K562 (cell line): Measurements from ENCODE around the gene PTPRF. TPM values are rescaled to one million over a fixed set of nuclear protein-coding genes. Genes with fewer than 3 reads are reported as not detected.

Source experiments
- ATAC-seq: fragments of 200-7000 bp; cut with Tn5 transposase; 3 replicates; pipeline ENCODE4 v1.9.1; 2020; ENCODE audit warnings: moderate library complexity
- BruUV-seq: library from RNA; stranded (reverse); fragments of 400-500 nt; replicated peaks from 2 replicates; lab custom pipeline; 2021; lab: Mats Ljungman, UMichigan
- CTCF ChIA-PET: fragments of 300-600 bp; formaldehyde crosslinking; extraction: SDS; loops from one replicate; lab custom pipeline; 2021; ENCODE audit warnings: low intra/inter-chr PET ratio; lab: Yijun Ruan, JAX
- POLR2A ChIA-PET: fragments of 300-600, 350-650 bp; sonication (Branson Sonifier 250); formaldehyde crosslinking; extraction: SDS; loops from one replicate; lab custom pipeline; 2021; ENCODE audit warnings: antibody characterized with exemption, inconsistent platforms; lab: Yijun Ruan, JAX
- DNase-seq, 4 experiments: peaks; one replicate each; pipeline versions ENCODE4 v3.0.0 to v3.0.0-alpha.2; 2011 to 2018; ENCODE audit warnings: low spot score in 3 of 4, mixed read lengths in 3 of 4; ENCODE audit errors: extremely low read depth in 1 of 4
- FAIRE-seq: peaks from 2 replicates; lab custom pipeline; 2011; peaks lifted over from hg19 to GRCh38; lab: Jason Lieb, UNC
- H2AFZ ChIP-seq: 2 replicates; pipeline ENCODE4 v1.6.0; 2011; ENCODE audit warnings: low read depth, low read length, control low read depth, inconsistent platforms
- H3K27ac ChIP-seq: fragments of 200-600 bp; 3 replicates; pipeline ENCODE4 v1.8.0; 2011; ENCODE audit warnings: low read depth, mild to moderate bottlenecking, control low read depth, inconsistent platforms, low read length, moderate library complexity, mixed read lengths; ENCODE audit errors: extremely low read depth
- H3K27me3 ChIP-seq, 2 experiments: fragments of 300-600 bp in 1 of 2; 2 replicates in 1 of 2; 3 replicates in 1 of 2; pipeline versions ENCODE4 v1.6.0 to v1.8.0; 2011; ENCODE audit warnings: inconsistent platforms in 2 of 2, low read length in 2 of 2, mild to moderate bottlenecking in 1 of 2, mixed read lengths in 1 of 2, moderate library complexity in 1 of 2; ENCODE audit not compliant: control insufficient read depth in 2 of 2, insufficient read depth in 2 of 2
- H3K36me3 ChIP-seq: fragments of 300-600 bp; 3 replicates; pipeline ENCODE4 v1.8.0; 2011; ENCODE audit warnings: mild to moderate bottlenecking, low read length, inconsistent platforms; ENCODE audit not compliant: control insufficient read depth, insufficient read depth
- H3K4me1 ChIP-seq, 2 experiments: fragments of 200-600 bp in 1 of 2; replicated peaks in 1 of 2; 2 replicates in 1 of 2; 3 replicates in 1 of 2; pipeline versions ENCODE4 v1.5.1 to v1.8.0; 2011; ENCODE audit warnings: inconsistent platforms in 2 of 2, low read length in 2 of 2, mild to moderate bottlenecking in 1 of 2, mixed read lengths in 1 of 2, moderate library complexity in 1 of 2; ENCODE audit not compliant: control insufficient read depth in 2 of 2, insufficient read depth in 2 of 2
- H3K4me2 ChIP-seq: 2 replicates; pipeline ENCODE4 v1.6.1; 2011; ENCODE audit warnings: low read length, control low read depth, inconsistent platforms, mixed read lengths; ENCODE audit not compliant: insufficient read depth
- H3K4me3 ChIP-seq: fragments of 200-600 bp; sonication (generic), shearing (Covaris generic); 2 replicates; pipeline ENCODE4 v1.5.1; 2016; ENCODE audit warnings: control low read depth, inconsistent platforms
- H3K79me2 ChIP-seq: fragments of 200-600 bp; 3 replicates; pipeline ENCODE4 v1.8.0; 2011; ENCODE audit warnings: low read length, inconsistent platforms; ENCODE audit not compliant: control insufficient read depth, insufficient read depth
- H3K9ac ChIP-seq, 2 experiments: 2 replicates each; pipeline versions ENCODE4 v1.6.0 to v1.6.1; 2011; ENCODE audit warnings: low read depth in 2 of 2, low read length in 2 of 2, control low read depth in 1 of 2, inconsistent platforms in 1 of 2, mild to moderate bottlenecking in 1 of 2, mixed read lengths in 1 of 2; ENCODE audit not compliant: insufficient read depth in 1 of 2
- H3K9me1 ChIP-seq: one replicate; pipeline ENCODE4 v1.6.0; 2011; ENCODE audit warnings: inconsistent platforms, mild to moderate bottlenecking, low read length, moderate library complexity; ENCODE audit not compliant: control insufficient read depth, insufficient read depth
- H3K9me3 ChIP-seq: replicated peaks from 2 replicates; pipeline ENCODE4 v1.5.1; 2011; ENCODE audit warnings: low read depth, low read length, inconsistent platforms; ENCODE audit not compliant: control insufficient read depth, insufficient read depth
- H4K20me1 ChIP-seq: replicated peaks from 2 replicates; pipeline ENCODE4 v1.6.1; 2011; ENCODE audit warnings: low read length, inconsistent platforms, mixed read lengths; ENCODE audit not compliant: control insufficient read depth, insufficient read depth
- BCOR ChIP-seq: fragments of 450-650 bp; IDR thresholded peaks from 2 replicates; pipeline ENCODE4 v1.6.1; 2016
- BHLHE40 ChIP-seq: IDR thresholded peaks from 2 replicates; pipeline ENCODE4 v1.6.1; 2011; ENCODE audit warnings: low read length, improper control_type of control experiment
- CGGBP1 ChIP-seq: fragments of 250-450 bp; sonication (Bioruptor Pico); IDR thresholded peaks from 2 replicates; pipeline ENCODE4 v1.9.0; 2021; ENCODE audit warnings: mild to moderate bottlenecking
- CTCF ChIP-seq, 3 experiments: IDR thresholded peaks in 2 of 3; conservative IDR thresholded peaks in 1 of 3; 2 replicates each; pipeline ENCODE4 v1.5.1; 2011 to 2012; ENCODE audit warnings: low read length in 3 of 3, mild to moderate bottlenecking in 3 of 3, control low read depth in 2 of 3, improper control_type of control experiment in 1 of 3, inconsistent platforms in 1 of 3, low read depth in 1 of 3, mixed read lengths in 1 of 3, moderate library complexity in 1 of 3; ENCODE audit not compliant: insufficient read depth in 2 of 3
- GTF2A2 ChIP-seq: IDR thresholded peaks from 2 replicates; pipeline ENCODE4 v1.6.1; 2016; ENCODE audit warnings: mild to moderate bottlenecking, missing genetic modification characterization, missing compliant biosample characterization
- JUND ChIP-seq, 2 experiments: IDR thresholded peaks; 2 replicates in 1 of 2; 3 replicates in 1 of 2; pipeline ENCODE4 v1.6.1; 2011; ENCODE audit warnings: borderline replicate concordance in 2 of 2, low read depth in 2 of 2, low read length in 2 of 2, improper control_type of control experiment in 1 of 2, missing biosample characterization in 1 of 2, missing genetic modification characterization in 1 of 2, missing genetic modification reagents in 1 of 2
- KLF16 ChIP-seq: IDR thresholded peaks from 2 replicates; pipeline ENCODE4 v1.6.1; 2016; ENCODE audit warnings: antibody characterized with exemption
- LARP7 ChIP-seq: fragments of 450-650 bp; IDR thresholded peaks from 2 replicates; pipeline ENCODE4 v1.6.1; 2016
- MAFF ChIP-seq: IDR thresholded peaks from 2 replicates; pipeline ENCODE4 v1.6.1; 2012; ENCODE audit warnings: low read length, improper control_type of control experiment
- MCM2 ChIP-seq: fragments of 450-650 bp; IDR thresholded peaks from 2 replicates; pipeline ENCODE4 v1.6.1; 2017; ENCODE audit warnings: low read depth, mild to moderate bottlenecking
- PHTF2 ChIP-seq: fragments of 250-450 bp; sonication (Bioruptor Pico); IDR thresholded peaks from 2 replicates; pipeline ENCODE4 v1.5.0; 2021; ENCODE audit warnings: mild to moderate bottlenecking
- RAD21 ChIP-seq, 2 experiments: fragments of 250-450 bp in 1 of 2; fragments of 450-650 bp in 1 of 2; sonication (Bioruptor Pico) in 1 of 2; formaldehyde crosslinking in 1 of 2; IDR thresholded peaks in 1 of 2; conservative IDR thresholded peaks in 1 of 2; 2 replicates each; pipeline versions ENCODE4 v1.4.0 to v1.8.0; 2020 to 2022; ENCODE audit warnings: mild to moderate bottlenecking in 2 of 2, moderate library complexity in 1 of 2
- RBM39 ChIP-seq: fragments of 200-400 bp; formaldehyde crosslinking; optimal IDR thresholded peaks from 2 replicates; pipeline ENCODE3; 2018; ENCODE audit warnings: low read depth, low read length
- RCOR1 ChIP-seq, 2 experiments: IDR thresholded peaks; 2 replicates each; pipeline ENCODE4 v1.6.1; 2012; ENCODE audit warnings: low read depth in 2 of 2, low read length in 2 of 2, borderline replicate concordance in 1 of 2, improper control_type of control experiment in 1 of 2
- SMARCA4 ChIP-seq: fragments of 450-650 bp; IDR thresholded peaks from 2 replicates; pipeline ENCODE4 v1.6.1; 2016
- ZNF408 ChIP-seq: fragments of 250-450 bp; sonication (Bioruptor Pico); IDR thresholded peaks from 2 replicates; pipeline ENCODE4 v1.4.0; 2020; ENCODE audit warnings: low read depth, mild to moderate bottlenecking, moderate library complexity
- ZNF75A ChIP-seq: fragments of 450-650 bp; formaldehyde crosslinking; IDR thresholded peaks from 2 replicates; pipeline ENCODE4 v1.4.0; 2020; ENCODE audit warnings: mild to moderate bottlenecking
- WGBS: fragments of 100-300 bp; shearing (Covaris generic); methylation state at CpG from one replicate; pipeline ENCODE4 v1.1.6; 2016; ENCODE audit warnings: low coverage, mixed read lengths; ENCODE audit not compliant: insufficient coverage; ENCODE audit errors: missing lambda C conversion rate; 5-methylcytosine and 5-hydroxymethylcytosine counted together
- in situ Hi-C: fragments of 300-500 bp; cut with MboI; formaldehyde crosslinking; loops from 4 replicates; pipeline ENCODE4 v1.15.0; 2018; ENCODE audit warnings: inconsistent platforms, mixed read lengths
- intact Hi-C: fragments of 100-400 bp; cut with micrococcal nuclease; formaldehyde crosslinking; loops from 2 replicates; pipeline ENCODE4 v1.14.2; 2022
- polyA plus RNA-seq, 8 experiments: library from polyadenylated mRNA; depleted of rRNA in 4 of 8; stranded (reverse) in 5 of 8; unstranded in 3 of 8; fragments of >200 nt; fragmentation: Nextera tagmentation in 2 of 8; fragmentation: Illumina TruSeq in 1 of 8; extraction: Ambion mirVana in 2 of 8; extraction: Trizol in 1 of 8; gene quantifications; 2 replicates each; pipeline versions ENCODE4 v1.2.1 to v1.2.3, GENCODE V29; 2011 to 2014; ENCODE audit warnings: inconsistent platforms in 1 of 8, missing spikeins in 1 of 8
- total RNA-seq, 7 experiments: library from RNA; depleted of rRNA in 6 of 7; stranded (reverse); fragments of >200 nt in 6 of 7; fragmentation: Illumina TruSeq in 2 of 7; extraction: Trizol in 2 of 7; gene quantifications; 2 replicates each; pipeline versions ENCODE4 v1.2.1 to v1.2.3, GENCODE V29; 2011 to 2021; ENCODE audit warnings: low replicate concordance in 1 of 7

PTPRF gene
- total and polyA plus RNA-seq, 9 of the 15 experiments (the other 6 are each of a cell fraction or from before 2014, with no cell fraction given): 0.13 to 4.3 (median 1.1) TPM

GRCh38 chr1:43552813-43553212 is 22.1 kb downstream of the PTPRF start (continued):
- TF ChIP-seq GTF2A2 (tag) (no peak), MAFF (no peak), RBM39 (no peak), ZNF75A (no peak)

GRCh38 chr1:43554444-43554992 is 23.8 kb downstream of the PTPRF start:
- Histone ChIP-seq H3K27ac (no peak overlapping the region), H4K20me1 (peaks cover 8% of the 10 kb centered on the region), H3K27me3 (peaks cover 12 to 47% of the 10 kb centered on the region in 2 experiments), H3K79me2 (no peaks in the 10 kb centered on the region), H3K36me3 (no peaks in the 10 kb centered on the region), H3K9ac (no peak overlapping the region), H2AFZ (no peak overlapping the region), H3K4me2 (no peak overlapping the region), H3K9me1 (no peaks in the 10 kb centered on the region), H3K4me1 (peaks cover 8 to 27% of the 10 kb centered on the region in 2 experiments; a peak in 4 of 5 replicates), H3K9me3 (no peaks in the 10 kb centered on the region), H3K4me3 (no peak overlapping the region)
- intact Hi-C loops: no loop called here
- DNase-seq (peak in 3 of 4 experiments; percentile 33 to 67 (median 64)), FAIRE-seq (peak; percentile 91), ATAC-seq (peak; percentile 73)
- WGBS: 2% methylated on average over 6 of the region's 6 CpGs
- no TSS peak for BruUV-seq
- in situ Hi-C loops: no loop called here
- ChIA-PET CTCF (no interaction called here), POLR2A (interaction anchor here (0.6 to 3.1 kb wide), 3 partner anchors 10 to 380 kb away, joined by 4 to 16 read pairs (median 7); no protein-coding TSS in a partner anchor)
- TF ChIP-seq ZNF408 (CRISPR knock-in tag): no peak
- TF ChIP-seq RAD21 (CRISPR knock-in tag; conservative IDR thresholded peaks at IDR 0.05 in 1 of 2, IDR thresholded peaks at IDR 0.05 in 1 of 2): peak in 1 of 2 experiments; percentile 46; a peak in 1 of 4 replicates
- peak; percentile 22; the same call in 1 of the 2 replicates for TF ChIP-seq SMARCA4
- no peak for TF ChIP-seq LARP7
- TF ChIP-seq CGGBP1: 0 out of 2 replicates have a peak, but pooled peaks have one; percentile 6
- no peak for TF ChIP-seq PHTF2
- peak in 1 of 2 experiments; percentile 48; a peak in 1 of 4 replicates for TF ChIP-seq RCOR1 (IDR thresholded peaks at IDR 0.05; ENCODE audit: borderline replicate concordance in 1 of 2, low read depth in 2 of 2, low read length in 2 of 2)
- TF ChIP-seq BHLHE40: peak; percentile 4; the same call in 1 of the 2 replicates
- TF ChIP-seq JUND (IDR thresholded peaks at IDR 0.05; ENCODE audit: borderline replicate concordance, low read depth, low read length): 0 out of 2 replicates have a peak, but pooled peaks have one; percentile 5
- TF ChIP-seq JUND (tag; IDR thresholded peaks at IDR 0.05; ENCODE audit: borderline replicate concordance, low read depth, low read length): no peak
- peak; percentile 29; the same call in 1 of the 2 replicates for TF ChIP-seq BCOR
- TF ChIP-seq MCM2: no peak
- TF ChIP-seq CTCF (IDR thresholded peaks at IDR 0.05 in 2 of 3, conservative IDR thresholded peaks at IDR 0.05 in 1 of 3; ENCODE audit: insufficient read depth in 2 of 3, low read depth in 1 of 3, low read length in 3 of 3): peak; percentile 63 to 76 (median 73)
- TF ChIP-seq KLF16: peak; percentile 37; the same call in 1 of the 2 replicates
